Left lung (tissue), 10 donors: Measurements from ENCODE around the gene DDX18. TPM values are rescaled to one million over a fixed set of nuclear protein-coding genes. Genes with fewer than 3 reads are reported as not detected.

Source experiments
- ATAC-seq: fragments of 200-7000 bp; cut with Tn5 transposase; one replicate; pipeline ENCODE4 v1.9.1; 2020; ENCODE audit warnings: moderate library complexity
- DNase-seq, 4 donors: peaks; one replicate each; pipeline ENCODE4 v3.0.0-alpha.2; 2013 to 2020
- H3K27ac ChIP-seq, 2 donors: fragments of 200-600 bp; sonication (generic) in 1 of 2; one replicate each; pipeline versions ENCODE4 v1.5.0 to v1.8.0; 2020 to 2021
- H3K27me3 ChIP-seq, 2 donors: fragments of 200-600 bp; sonication (generic) in 1 of 2; one replicate each; pipeline versions ENCODE4 v1.5.0 to v1.8.0; 2020 to 2021
- H3K36me3 ChIP-seq, 2 donors: fragments of 200-600 bp; sonication (generic) in 1 of 2; one replicate each; pipeline versions ENCODE4 v1.5.0 to v1.8.0; 2020 to 2021
- H3K4me1 ChIP-seq, 2 donors: fragments of 200-600 bp; one replicate each; pipeline ENCODE4 v1.8.0; 2021
- H3K4me3 ChIP-seq, 2 donors: fragments of 200-600 bp; sonication (generic) in 1 of 2; one replicate each; pipeline versions ENCODE4 v1.5.0 to v1.8.0; 2020 to 2021; ENCODE audit warnings: mild to moderate bottlenecking in 1 of 2
- H3K9me3 ChIP-seq, 2 donors: fragments of 200-600 bp; sonication (generic) in 1 of 2; one replicate each; pipeline versions ENCODE4 v1.5.0 to v1.8.0; 2020 to 2021
- intact Hi-C, 2 donors: fragments of 100-400 bp; cut with DNase I; formaldehyde crosslinking; loops; one replicate each; pipeline versions ENCODE4 v1.11.2 to v1.14.2; 2022
- polyA plus RNA-seq, 6 donors: library from polyadenylated mRNA; unstranded; fragments of 120-200 nt; gene quantifications; one replicate each; pipeline ENCODE4 v1.2.1, GENCODE V29; 2013; ENCODE audit not compliant: insufficient read length in 6 of 6
- total RNA-seq, 2 donors: library from RNA; stranded (reverse); fragmentation: NEBNext Ultra II Directional; extraction: Animal tissue kit (Norgen Biotek cat#: 25700); gene quantifications; one replicate each; pipeline ENCODE4 v1.2.1, GENCODE V29; 2021
- TF ChIP-seq, protein P1 (sequence below), 2 donors: fragments of 200-600 bp; sonication (generic) in 1 of 2; IDR thresholded peaks; one replicate each; pipeline versions ENCODE4 v1.5.0 to v1.8.0; 2021; ENCODE audit warnings: antibody characterized with exemption in 2 of 2
- donor health status: DM: no; HTN: yes; CAD: no.
- donor health status: DM: no; HTN: no; CAD: no.

DDX18 gene
- total and polyA plus RNA-seq, 8 donors, result 39.1 to 85.0 (median 78.3) TPM

GRCh38 chr2:117850015-117850414 lies 35.5 kb downstream of the DDX18 start:
- ATAC-seq, result no peak
- no peaks in the 10 kb centered on the region for H3K36me3 ChIP-seq
- H3K9me3 ChIP-seq, result no peaks in the 10 kb centered on the region

DNA sequence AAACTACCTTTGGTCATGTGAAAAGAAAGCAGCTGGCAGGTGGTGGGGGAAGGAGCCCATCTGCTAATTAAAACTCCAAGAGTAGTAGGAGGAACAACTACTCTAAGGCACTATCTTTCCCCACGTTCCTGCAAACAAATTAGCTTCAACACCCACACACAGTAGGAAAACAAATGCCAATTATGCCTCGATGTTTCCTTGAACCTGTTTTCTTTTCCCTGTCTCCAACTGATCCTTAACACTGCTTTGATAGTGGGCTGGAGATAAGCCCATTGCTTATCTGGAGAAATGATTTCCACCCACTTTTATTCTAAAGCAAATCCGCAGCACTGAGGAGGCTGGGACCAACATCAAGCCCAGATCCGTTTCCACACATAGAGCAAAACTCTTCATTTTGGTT lies 36.0 kb downstream of the DDX18 start:
- TF ChIP-seq, protein P1, sequence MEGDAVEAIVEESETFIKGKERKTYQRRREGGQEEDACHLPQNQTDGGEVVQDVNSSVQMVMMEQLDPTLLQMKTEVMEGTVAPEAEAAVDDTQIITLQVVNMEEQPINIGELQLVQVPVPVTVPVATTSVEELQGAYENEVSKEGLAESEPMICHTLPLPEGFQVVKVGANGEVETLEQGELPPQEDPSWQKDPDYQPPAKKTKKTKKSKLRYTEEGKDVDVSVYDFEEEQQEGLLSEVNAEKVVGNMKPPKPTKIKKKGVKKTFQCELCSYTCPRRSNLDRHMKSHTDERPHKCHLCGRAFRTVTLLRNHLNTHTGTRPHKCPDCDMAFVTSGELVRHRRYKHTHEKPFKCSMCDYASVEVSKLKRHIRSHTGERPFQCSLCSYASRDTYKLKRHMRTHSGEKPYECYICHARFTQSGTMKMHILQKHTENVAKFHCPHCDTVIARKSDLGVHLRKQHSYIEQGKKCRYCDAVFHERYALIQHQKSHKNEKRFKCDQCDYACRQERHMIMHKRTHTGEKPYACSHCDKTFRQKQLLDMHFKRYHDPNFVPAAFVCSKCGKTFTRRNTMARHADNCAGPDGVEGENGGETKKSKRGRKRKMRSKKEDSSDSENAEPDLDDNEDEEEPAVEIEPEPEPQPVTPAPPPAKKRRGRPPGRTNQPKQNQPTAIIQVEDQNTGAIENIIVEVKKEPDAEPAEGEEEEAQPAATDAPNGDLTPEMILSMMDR (IDR thresholded peaks at IDR 0.05), result no peak
- Histone ChIP-seq H3K9me3 (no peaks in the 10 kb centered on the region), H3K27ac (no peak overlapping the region), H3K4me1 (no peaks in the 10 kb centered on the region), H3K4me3 (no peak overlapping the region), H3K27me3 (peaks cover 0 to 76% of the 10 kb centered on the region in 2 donors), H3K36me3 (no peaks in the 10 kb centered on the region)
- no peak for ATAC-seq
- intact Hi-C loops, result no loop called here
- DNase-seq, result no peak

More at GRCh38 chr2:117850015-117850414, 35.5 kb downstream of the DDX18 start:
- no peak for DNase-seq
- TF ChIP-seq, protein P1 (IDR thresholded peaks at IDR 0.05), result no peak
- Histone ChIP-seq H3K27ac (no peak overlapping the region), H3K4me3 (no peak overlapping the region), H3K4me1 (no peaks in the 10 kb centered on the region), H3K27me3 (peaks cover 0 to 71% of the 10 kb centered on the region in 2 donors)
- intact Hi-C loops, result no loop called here

DNA sequence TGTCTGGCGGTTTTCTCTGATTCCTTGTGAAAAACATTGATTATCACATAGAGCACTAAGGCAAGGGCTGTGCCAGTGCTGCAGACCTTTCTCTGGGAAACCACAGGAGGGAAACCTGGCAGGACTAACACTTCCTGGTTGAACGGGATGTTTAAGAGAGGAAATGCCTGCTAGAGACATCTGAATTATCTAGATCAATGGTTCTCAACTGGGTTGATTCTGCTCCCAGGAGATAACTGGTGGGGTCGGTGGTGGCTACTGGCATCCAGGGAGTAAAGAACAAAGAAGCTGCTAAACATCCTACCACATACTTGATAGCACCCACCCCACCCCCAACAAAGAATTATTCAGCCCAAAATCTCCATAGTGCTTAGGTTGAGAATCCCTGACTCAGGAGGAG lies 37.5 kb downstream of the DDX18 start:
- H3K36me3 ChIP-seq, result no peaks in the 10 kb centered on the region
- TF ChIP-seq, protein P1 (IDR thresholded peaks at IDR 0.05), result no peak
- H3K9me3 ChIP-seq, result no peaks in the 10 kb centered on the region
- no peak for DNase-seq
- no peaks in the 10 kb centered on the region for H3K4me1 ChIP-seq
- H3K4me3 ChIP-seq, result no peak overlapping the region
- no peak for ATAC-seq
- no peak overlapping the region for H3K27ac ChIP-seq
- H3K27me3 ChIP-seq, result peaks cover 0 to 81% of the 10 kb centered on the region in 2 donors
- intact Hi-C loops, result no loop called here

DNA sequence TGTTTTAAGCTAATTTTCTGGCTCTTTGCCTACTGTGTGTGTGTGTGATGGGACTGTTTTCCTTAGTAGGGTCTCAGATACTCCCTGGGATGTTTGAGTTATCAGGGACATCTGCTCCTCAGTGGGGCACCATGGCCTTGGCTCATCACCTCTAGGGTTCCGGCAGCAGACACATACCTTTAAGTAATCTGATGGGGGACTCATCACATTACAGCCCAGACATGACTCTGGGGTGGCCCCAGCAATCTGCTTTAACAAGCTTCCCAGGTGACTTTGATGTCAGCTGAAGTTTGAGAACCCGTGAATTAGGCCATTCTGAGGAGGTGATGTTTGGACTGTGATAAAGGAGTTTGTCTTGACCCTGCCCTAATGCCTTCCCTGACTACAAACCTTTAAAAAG lies 38.8 kb downstream of the DDX18 start:
- DNase-seq (no peak), ATAC-seq (no peak)
- Histone ChIP-seq H3K27ac (no peak overlapping the region), H3K9me3 (no peaks in the 10 kb centered on the region), H3K4me1 (no peaks in the 10 kb centered on the region), H3K4me3 (no peak overlapping the region), H3K36me3 (no peaks in the 10 kb centered on the region), H3K27me3 (peaks cover 0 to 76% of the 10 kb centered on the region in 2 donors)
- TF ChIP-seq, protein P1 (IDR thresholded peaks at IDR 0.05), result no peak
- intact Hi-C loops, result no loop called here

- no peak for DNase-seq
These were observed 39.4 kb downstream of the DDX18 start for GRCh38 chr2:117853873-117854272.

More at GRCh38 chr2:117853873-117854272, 39.4 kb downstream of the DDX18 start:
- intact Hi-C loops, result no loop called here
- no peak for ATAC-seq
- Histone ChIP-seq H3K4me1 (no peaks in the 10 kb centered on the region), H3K27me3 (peaks cover 0 to 76% of the 10 kb centered on the region in 2 donors), H3K4me3 (no peak overlapping the region), H3K36me3 (no peaks in the 10 kb centered on the region), H3K9me3 (no peaks in the 10 kb centered on the region), H3K27ac (no peak overlapping the region)
- TF ChIP-seq, protein P1 (IDR thresholded peaks at IDR 0.05), result no peak
